Stomach (tissue), 9 donors: ENCODE measurements around the gene PLEKHJ1. TPM values are rescaled to one million over a fixed set of nuclear protein-coding genes. Genes with fewer than 3 reads are reported as not detected.

Source experiments
- DNase-seq, 2 donors: peaks; one replicate each; pipeline versions ENCODE4 v3.0.0 to v3.0.0-alpha.2; 2013 to 2019
- H3K27ac ChIP-seq, 5 donors: fragments of 200-600 bp in 4 of 5; sonication (generic) in 4 of 5; one replicate each; pipeline ENCODE4 v1.5.1; 2013 to 2019; ENCODE audit warnings: mild to moderate bottlenecking in 1 of 5, moderate library complexity in 1 of 5
- H3K27me3 ChIP-seq, 3 donors: fragments of 200-600 bp; sonication (generic); one replicate each; pipeline ENCODE4 v1.5.1; 2017 to 2019; ENCODE audit warnings: mixed run types in 1 of 3
- H3K36me3 ChIP-seq, 4 donors: fragments of 200-600 bp; sonication (generic); 1 replicate in 3 of 4; 2 replicates in 1 of 4; pipeline ENCODE4 v1.5.1; 2016 to 2019
- H3K4me1 ChIP-seq, 4 donors: fragments of 200-600 bp; sonication (generic); one replicate each; pipeline ENCODE4 v1.5.1; 2016 to 2019
- H3K4me3 ChIP-seq, 4 donors: fragments of 200-600 bp; sonication (generic) in 3 of 4; one replicate each; pipeline ENCODE4 v1.5.1; 2016 to 2019; ENCODE audit warnings: mild to moderate bottlenecking in 1 of 4
- H3K9me3 ChIP-seq, 4 donors: fragments of 200-600 bp; sonication (generic); one replicate each; pipeline ENCODE4 v1.5.1; 2016 to 2019
- CTCF ChIP-seq, 7 experiments: fragments of 450-650 bp in 4 of 7; fragments of 200-600 bp in 3 of 7; sonication (generic) in 3 of 7; IDR thresholded peaks; one replicate each; pipeline ENCODE4 v1.5.1; 2016 to 2019; ENCODE audit warnings: antibody characterized with exemption in 7 of 7, control low read depth in 2 of 7, mild to moderate bottlenecking in 1 of 7
- EP300 ChIP-seq: sonication (generic); formaldehyde crosslinking; IDR thresholded peaks from one replicate; pipeline ENCODE4 v1.6.1; 2017; ENCODE audit warnings: antibody characterized with exemption
- POLR2A ChIP-seq, 4 donors: fragments of 450-650 bp; IDR thresholded peaks; one replicate each; pipeline ENCODE4 v1.6.1; 2016; ENCODE audit warnings: antibody characterized with exemption in 4 of 4, control low read depth in 2 of 4, mild to moderate bottlenecking in 1 of 4, moderate library complexity in 1 of 4
- POLR2AphosphoS5 ChIP-seq, 3 donors: sonication (generic); formaldehyde crosslinking; IDR thresholded peaks; one replicate each; pipeline ENCODE4 v1.6.1; 2016; ENCODE audit warnings: antibody characterized with exemption in 3 of 3
- WGBS, 5 donors: extraction: QIAGEN DNeasy Blood & Tissue Kit in 3 of 5; methylation state at CpG; one replicate each; pipeline versions ENCODE4 v1.1.5 to v1.1.7; 2013 to 2018; 5-methylcytosine and 5-hydroxymethylcytosine counted together
- intact Hi-C: fragments of 100-400 bp; cut with DNase I; formaldehyde crosslinking; loops from one replicate; pipeline ENCODE4 v1.15.1; 2023; ENCODE audit warnings: low total_unique reads
- polyA plus RNA-seq, 3 donors: library from polyadenylated mRNA; stranded (reverse); fragments of 200-250 nt; gene quantifications; one replicate each; pipeline ENCODE4 v1.2.3, GENCODE V29; 2013
- total RNA-seq, 5 donors: library from RNA; depleted of rRNA; stranded (reverse); fragments of >200 nt; gene quantifications; one replicate each; pipeline versions ENCODE4 v1.1.0 to v1.2.3, GENCODE V29; 2014 to 2016
- donor health status: healthy with polysubstance abuse.
- donor health status: Bipolar disorder and iron deficiency.
- donor health status: healthy.

PLEKHJ1 gene
- total and polyA plus RNA-seq, 8 donors = 22.2 to 459 (median 111) TPM

GRCh38 chr19:2259336-2259735, 23.2 kb upstream of the PLEKHJ1 start:
- Histone ChIP-seq H3K27me3 (peaks cover 0 to 2% (median 0%) of the 10 kb centered on the region in 3 donors), H3K36me3 (no peaks in the 10 kb centered on the region), H3K9me3 (no peaks in the 10 kb centered on the region), H3K4me1 (no peaks in the 10 kb centered on the region), H3K27ac (no peak overlapping the region), H3K4me3 (no peak overlapping the region)
- no peak for DNase-seq
- intact Hi-C loops = no loop called here
- WGBS, 5 donors = 85 to 96% (median 90%) methylated on average over 5 of the region's 5 CpGs
- TF ChIP-seq CTCF (IDR thresholded peaks at IDR 0.05) (no peak), EP300 (no peak), POLR2AphosphoS5 (IDR thresholded peaks at IDR 0.05) (no peak), POLR2A (IDR thresholded peaks at IDR 0.05) (no peak)

- H3K27ac ChIP-seq = no peak within 1 kb of the TSS
- DNase-seq = peak in 1 of 2 donors; percentile 56
- 63 to 71% (median 67%) methylated on average over 14 to 24 of the region's 24 CpGs for WGBS, 5 donors
- intact Hi-C loops = no loop called here
- H3K4me1 ChIP-seq = peaks cover 28 to 32% (median 30%) of the 10 kb centered on the region in 4 donors
- no peak within 1 kb of the TSS for H3K4me3 ChIP-seq
- no peaks in the 10 kb centered on the region for H3K9me3 ChIP-seq
- H3K36me3 ChIP-seq = no peaks in the 10 kb centered on the region
- peaks cover 21 to 34% (median 31%) of the 10 kb centered on the region in 3 donors for H3K27me3 ChIP-seq
- TF ChIP-seq POLR2A (IDR thresholded peaks at IDR 0.05) = no peak
- no peak for TF ChIP-seq CTCF (IDR thresholded peaks at IDR 0.05)
- no peak for TF ChIP-seq POLR2AphosphoS5 (IDR thresholded peaks at IDR 0.05)
- TF ChIP-seq EP300 = no peak
Observed at GRCh38 chr19:2255982-2256685, 20.0 kb upstream of the PLEKHJ1 start, which contains the start of gene JSRP1. TSS of gene JSRP1 (minus strand) at chr19:2256417. CDS start at chr19:2255314, 1,103 bp downstream.

GRCh38 chr19:2255112-2255845, 19.1 kb upstream of the PLEKHJ1 start:
- DNase-seq = no peak
- Histone ChIP-seq H3K9me3 (no peaks in the 10 kb centered on the region), H3K27ac (no peak overlapping the region), H3K36me3 (no peaks in the 10 kb centered on the region), H3K27me3 (peaks cover 30 to 43% (median 40%) of the 10 kb centered on the region in 3 donors), H3K4me3 (no peak overlapping the region), H3K4me1 (peaks cover 36 to 40% (median 38%) of the 10 kb centered on the region in 4 donors)
- intact Hi-C loops = no loop called here
- WGBS, 5 donors = 86 to 94% (median 90%) methylated on average over 11 to 16 of the region's 16 CpGs
- TF ChIP-seq POLR2AphosphoS5 (IDR thresholded peaks at IDR 0.05) (no peak), EP300 (no peak), CTCF (IDR thresholded peaks at IDR 0.05) (no peak), POLR2A (IDR thresholded peaks at IDR 0.05) (no peak)

- peaks cover 30 to 53% (median 50%) of the 10 kb centered on the region in 3 donors for H3K27me3 ChIP-seq
- H3K4me1 ChIP-seq = peaks cover 37 to 49% (median 47%) of the 10 kb centered on the region in 4 donors
- intact Hi-C loops = no loop called here
- no peak overlapping the region for H3K27ac ChIP-seq
- peak overlapping the region in 1 of 4 donors; percentile 40 for H3K4me3 ChIP-seq
- WGBS, 5 donors = 57 to 66% (median 60%) methylated on average over 16 to 20 of the region's 20 CpGs
- H3K9me3 ChIP-seq = no peaks in the 10 kb centered on the region
- DNase-seq = peak in 1 of 2 donors; percentile 76
- peaks cover 0 to 3% (median under 1%) of the 10 kb centered on the region in 4 donors for H3K36me3 ChIP-seq
- TF ChIP-seq POLR2A (IDR thresholded peaks at IDR 0.05) (no peak), POLR2AphosphoS5 (IDR thresholded peaks at IDR 0.05) (no peak), CTCF (IDR thresholded peaks at IDR 0.05) (no peak), EP300 (no peak)
Observed at GRCh38 chr19:2254064-2254872, 18.1 kb upstream of the PLEKHJ1 start.
